ENCODE data around the gene POLE. TPM values are rescaled to one million over a fixed set of nuclear protein-coding genes. Genes with fewer than 3 reads are reported as not detected.

The POLE gene
- polyA plus RNA-seq, 1 donor: 25.9 TPM

GRCh38 chr12:132632521-132633228, 54.5 kb downstream of the POLE start:
- no peak for DNase-seq (ENCODE audit: low read depth)

GRCh38 chr12:132631666-132632065, 55.5 kb downstream of the POLE start:
- DNase-seq (ENCODE audit: low read depth): no peak

GRCh38 chr12:132630672-132631071, 56.5 kb downstream of the POLE start:
- DNase-seq (ENCODE audit: low read depth): no peak

GRCh38 chr12:132629330-132629729, 57.8 kb downstream of the POLE start:
- no peak for DNase-seq (ENCODE audit: low read depth)

GRCh38 chr12:132625731-132626430, 61.3 kb downstream of the POLE start:
- no peak for DNase-seq (ENCODE audit: low read depth)

GRCh38 chr12:132624910-132625630, 62.1 kb downstream of the POLE start:
- DNase-seq (ENCODE audit: low read depth): no peak

GRCh38 chr12:132624186-132624855, 62.8 kb downstream of the POLE start:
- DNase-seq (ENCODE audit: low read depth): no peak

- DNase-seq (ENCODE audit: low read depth): no peak
These were observed 63.9 kb downstream of the POLE start for GRCh38 chr12:132623072-132623869.

GRCh38 chr12:132622437-132623071, 64.6 kb downstream of the POLE start:
- DNase-seq (ENCODE audit: low read depth): no peak

GRCh38 chr12:132621657-132622435, 65.3 kb downstream of the POLE start:
- DNase-seq (ENCODE audit: low read depth): no peak

GRCh38 chr12:132620899-132621656, 66.1 kb downstream of the POLE start:
- DNase-seq (ENCODE audit: low read depth): no peak

- no peak for DNase-seq (ENCODE audit: low read depth)
These were observed 66.8 kb downstream of the POLE start for GRCh38 chr12:132620113-132620898.

- no peak for DNase-seq (ENCODE audit: low read depth)
These were observed 67.6 kb downstream of the POLE start for GRCh38 chr12:132619386-132620112.

- DNase-seq (ENCODE audit: low read depth): no peak
These were observed 68.1 kb downstream of the POLE start for GRCh38 chr12:132619071-132619385.

GRCh38 chr12:132618683-132619043, 68.5 kb downstream of the POLE start, which contains the start of gene P2RX2:
TSS of gene P2RX2 (plus strand) at chr12:132618776. CDS start at chr12:132618817, 41 bp downstream.
- no peak for DNase-seq (ENCODE audit: low read depth)

GRCh38 chr12:132617822-132618682, 69.1 kb downstream of the POLE start:
- no peak for DNase-seq (ENCODE audit: low read depth)
